ENCODE results near the gene AKT2.
A peak's percentile ranks its signal among the peaks of the same experiment; 100 is the strongest.

DNA sequence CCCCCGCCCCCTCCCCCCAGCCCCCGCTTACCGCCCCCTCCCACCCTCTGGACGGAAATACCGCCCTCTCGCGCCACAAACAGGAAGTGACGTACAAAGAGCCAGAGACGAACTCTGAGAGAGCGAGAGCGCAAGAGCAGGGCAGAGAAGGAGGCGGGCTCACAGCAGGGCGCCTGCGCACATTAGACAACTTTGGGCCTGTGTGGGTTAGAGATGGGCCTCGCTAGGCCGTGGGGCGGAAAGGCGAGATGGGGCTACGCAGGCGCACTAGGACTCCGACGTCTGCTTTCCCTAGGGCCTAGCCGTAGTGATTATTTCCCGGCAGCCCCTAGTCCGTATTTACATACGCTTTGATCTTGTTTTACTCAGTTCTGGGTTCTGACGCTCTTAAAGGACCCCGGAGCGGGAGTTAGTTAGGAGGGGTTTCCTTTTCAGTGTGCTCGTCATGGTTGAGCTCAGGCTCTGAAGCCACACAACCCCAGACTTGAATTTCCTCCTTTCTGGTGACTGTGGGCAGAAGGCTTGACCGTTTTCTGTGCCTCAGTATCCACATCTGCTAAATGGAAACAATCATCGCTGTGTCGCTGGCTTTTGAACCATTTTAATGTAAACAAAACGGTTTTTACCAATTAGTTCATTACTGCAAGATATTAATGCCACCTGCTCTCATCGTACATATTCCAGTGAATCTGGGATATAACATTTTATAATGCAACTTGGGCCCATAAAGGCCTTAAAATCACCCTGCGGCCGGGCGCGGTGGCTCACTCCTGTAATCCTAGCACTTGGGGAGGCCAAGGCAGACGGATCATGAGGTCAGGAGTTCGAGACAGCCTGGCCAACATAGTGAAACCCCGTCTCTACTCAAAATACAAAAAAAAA lies 449 bp upstream of the AKT2 start:
- TF ChIP-seq, protein P1, sequence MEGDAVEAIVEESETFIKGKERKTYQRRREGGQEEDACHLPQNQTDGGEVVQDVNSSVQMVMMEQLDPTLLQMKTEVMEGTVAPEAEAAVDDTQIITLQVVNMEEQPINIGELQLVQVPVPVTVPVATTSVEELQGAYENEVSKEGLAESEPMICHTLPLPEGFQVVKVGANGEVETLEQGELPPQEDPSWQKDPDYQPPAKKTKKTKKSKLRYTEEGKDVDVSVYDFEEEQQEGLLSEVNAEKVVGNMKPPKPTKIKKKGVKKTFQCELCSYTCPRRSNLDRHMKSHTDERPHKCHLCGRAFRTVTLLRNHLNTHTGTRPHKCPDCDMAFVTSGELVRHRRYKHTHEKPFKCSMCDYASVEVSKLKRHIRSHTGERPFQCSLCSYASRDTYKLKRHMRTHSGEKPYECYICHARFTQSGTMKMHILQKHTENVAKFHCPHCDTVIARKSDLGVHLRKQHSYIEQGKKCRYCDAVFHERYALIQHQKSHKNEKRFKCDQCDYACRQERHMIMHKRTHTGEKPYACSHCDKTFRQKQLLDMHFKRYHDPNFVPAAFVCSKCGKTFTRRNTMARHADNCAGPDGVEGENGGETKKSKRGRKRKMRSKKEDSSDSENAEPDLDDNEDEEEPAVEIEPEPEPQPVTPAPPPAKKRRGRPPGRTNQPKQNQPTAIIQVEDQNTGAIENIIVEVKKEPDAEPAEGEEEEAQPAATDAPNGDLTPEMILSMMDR (IDR thresholded peaks at IDR 0.05) = no peak
- no peak for TF ChIP-seq POLR2A (IDR thresholded peaks at IDR 0.05)
- TF ChIP-seq POLR2AphosphoS5 (IDR thresholded peaks at IDR 0.05; ENCODE audit: insufficient read depth in 1 of 2, low read depth in 1 of 2) = peak; percentile 83 to 99

Data from vagina (tissue), 2 donors.